ENCODE data around the gene REC8. TPM values are rescaled to one million over a fixed set of nuclear protein-coding genes. Genes with fewer than 3 reads are reported as not detected.

REC8 gene
- total and polyA plus RNA-seq, 10 of the 15 experiments (the other 5 are each of a cell fraction or from before 2014, with no cell fraction given): 4.2 to 76.9 (median 29.1) TPM

DNA sequence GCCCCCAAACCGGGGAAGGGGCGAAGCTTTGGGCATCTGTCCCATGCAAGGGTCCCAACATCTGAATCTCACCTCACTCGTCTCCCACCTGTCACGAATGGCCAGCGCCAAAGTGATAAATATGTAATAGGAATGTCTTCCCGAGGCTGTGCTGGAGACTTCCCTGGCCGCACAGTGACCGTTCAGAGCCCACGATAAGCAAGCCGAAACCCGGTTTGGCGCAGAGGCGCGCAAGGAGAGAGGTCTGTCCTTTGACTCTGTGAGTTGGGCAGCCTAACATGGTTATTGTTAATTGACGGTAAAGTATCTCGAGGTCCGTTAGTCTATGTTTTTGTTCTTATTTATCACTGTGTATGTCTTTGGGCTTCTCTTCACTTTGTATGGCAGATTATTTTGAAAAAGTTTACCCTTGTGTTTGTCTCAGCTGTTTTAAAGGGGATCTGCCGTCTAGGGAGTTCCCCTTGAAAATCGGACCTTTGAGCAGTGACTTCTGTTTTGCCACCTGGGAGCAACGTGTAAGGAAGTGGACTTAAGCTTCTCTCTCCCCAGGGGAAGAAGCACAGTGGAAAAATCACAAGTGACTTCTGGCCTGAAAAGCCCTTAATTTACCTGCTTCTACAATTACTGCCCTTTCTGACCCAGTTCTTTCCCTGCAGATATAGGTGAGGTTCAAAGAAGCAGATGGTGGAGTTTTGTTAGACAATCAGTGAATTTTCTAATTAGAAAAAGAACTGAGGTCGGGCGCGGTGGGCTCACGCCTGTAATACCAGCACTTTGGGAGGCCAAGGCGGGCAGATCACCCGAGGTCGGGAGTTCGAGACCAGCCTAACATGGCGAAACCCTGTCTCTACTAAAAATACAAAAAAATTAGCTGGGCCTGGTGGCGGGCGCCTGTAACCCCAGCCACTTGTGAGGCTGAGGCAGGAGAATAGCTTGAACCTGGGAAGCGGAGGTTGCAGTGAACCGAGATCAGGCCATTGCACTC is 24.5 kb downstream of the REC8 start (continued):
- TF ChIP-seq CHD1 (IDR thresholded peaks at IDR 0.05; ENCODE audit: low read depth, low read length) (peak; percentile 50; the same call in 1 of the 2 replicates), POU2F2 (IDR thresholded peaks at IDR 0.05; ENCODE audit: borderline replicate concordance, low read depth, low read length) (no peak), IKZF2 (IDR thresholded peaks at IDR 0.05) (peak; percentile 25 to 50; a peak in 2 of 4 replicates)

- Histone ChIP-seq H3K27me3 (replicated peaks in 1 of 2; ENCODE audit: control insufficient read depth in 2 of 2, insufficient read depth in 2 of 2, low read length in 1 of 2) (no peaks in the 10 kb centered on the region), H2AFZ (ENCODE audit: control insufficient read depth, low read depth, low read length) (no peak overlapping the region), H3K9me3 (replicated peaks; ENCODE audit: control insufficient read depth, insufficient read depth, low read length) (peaks cover 2% of the 10 kb centered on the region; the same call in 2 of the 3 replicates), H3K4me2 (ENCODE audit: control insufficient read depth, insufficient read depth) (peak overlapping the region; percentile 90), H3K4me3 (peak overlapping the region; percentile 68), H3K27ac (ENCODE audit: control insufficient read depth, insufficient read depth) (peak overlapping the region; percentile 96), H3K4me1 (ENCODE audit: control insufficient read depth, insufficient read depth, low read length) (peaks cover 15% of the 10 kb centered on the region), H4K20me1 (ENCODE audit: control insufficient read depth, insufficient read depth) (no peaks in the 10 kb centered on the region), H3K9ac (ENCODE audit: control insufficient read depth, insufficient read depth, low read length) (peak overlapping the region; percentile 92), H3K36me3 (ENCODE audit: control insufficient read depth in 2 of 2, insufficient read depth in 2 of 2, low read length in 1 of 2) (peaks cover 0 to 4% of the 10 kb centered on the region in 2 experiments; a peak in 2 of 4 replicates), H3K79me2 (ENCODE audit: control insufficient read depth, insufficient read depth, low read length) (peaks cover 48% of the 10 kb centered on the region)
- CTCF ChIA-PET: interaction anchor here (1.8 kb wide), 1 partner anchor 35 kb away, joined by 7 read pairs; the partner anchor contains the start of gene IRF9
- DNase-seq (ENCODE audit: low read depth, low spot score) (no peak), FAIRE-seq (no peak), ATAC-seq (no peak)
- in situ Hi-C loops (cut with MboI): no loop called here
- SMC1A ChIA-PET (ENCODE audit: uncharacterized antibody, unreplicated experiment): interaction anchor here (1.2 to 2.5 kb wide), 3 partner anchors 11 to 101 kb away, joined by 3 to 10 read pairs (median 8); partner anchors contain the start of gene TINF2
- TF ChIP-seq, protein P1, sequence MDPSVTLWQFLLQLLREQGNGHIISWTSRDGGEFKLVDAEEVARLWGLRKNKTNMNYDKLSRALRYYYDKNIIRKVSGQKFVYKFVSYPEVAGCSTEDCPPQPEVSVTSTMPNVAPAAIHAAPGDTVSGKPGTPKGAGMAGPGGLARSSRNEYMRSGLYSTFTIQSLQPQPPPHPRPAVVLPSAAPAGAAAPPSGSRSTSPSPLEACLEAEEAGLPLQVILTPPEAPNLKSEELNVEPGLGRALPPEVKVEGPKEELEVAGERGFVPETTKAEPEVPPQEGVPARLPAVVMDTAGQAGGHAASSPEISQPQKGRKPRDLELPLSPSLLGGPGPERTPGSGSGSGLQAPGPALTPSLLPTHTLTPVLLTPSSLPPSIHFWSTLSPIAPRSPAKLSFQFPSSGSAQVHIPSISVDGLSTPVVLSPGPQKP (IDR thresholded peaks at IDR 0.05; ENCODE audit: low read depth, low read length): no peak
- TF ChIP-seq NR2F1 (conservative IDR thresholded peaks at IDR 0.05): no peak
- no peak for TF ChIP-seq GATAD2B (conservative IDR thresholded peaks at IDR 0.05; ENCODE audit: low read depth)
- TF ChIP-seq EZH2 (IDR thresholded peaks at IDR 0.05; ENCODE audit: borderline replicate concordance, control insufficient read depth, low read depth, low read length): no peak
- TF ChIP-seq, protein P2, sequence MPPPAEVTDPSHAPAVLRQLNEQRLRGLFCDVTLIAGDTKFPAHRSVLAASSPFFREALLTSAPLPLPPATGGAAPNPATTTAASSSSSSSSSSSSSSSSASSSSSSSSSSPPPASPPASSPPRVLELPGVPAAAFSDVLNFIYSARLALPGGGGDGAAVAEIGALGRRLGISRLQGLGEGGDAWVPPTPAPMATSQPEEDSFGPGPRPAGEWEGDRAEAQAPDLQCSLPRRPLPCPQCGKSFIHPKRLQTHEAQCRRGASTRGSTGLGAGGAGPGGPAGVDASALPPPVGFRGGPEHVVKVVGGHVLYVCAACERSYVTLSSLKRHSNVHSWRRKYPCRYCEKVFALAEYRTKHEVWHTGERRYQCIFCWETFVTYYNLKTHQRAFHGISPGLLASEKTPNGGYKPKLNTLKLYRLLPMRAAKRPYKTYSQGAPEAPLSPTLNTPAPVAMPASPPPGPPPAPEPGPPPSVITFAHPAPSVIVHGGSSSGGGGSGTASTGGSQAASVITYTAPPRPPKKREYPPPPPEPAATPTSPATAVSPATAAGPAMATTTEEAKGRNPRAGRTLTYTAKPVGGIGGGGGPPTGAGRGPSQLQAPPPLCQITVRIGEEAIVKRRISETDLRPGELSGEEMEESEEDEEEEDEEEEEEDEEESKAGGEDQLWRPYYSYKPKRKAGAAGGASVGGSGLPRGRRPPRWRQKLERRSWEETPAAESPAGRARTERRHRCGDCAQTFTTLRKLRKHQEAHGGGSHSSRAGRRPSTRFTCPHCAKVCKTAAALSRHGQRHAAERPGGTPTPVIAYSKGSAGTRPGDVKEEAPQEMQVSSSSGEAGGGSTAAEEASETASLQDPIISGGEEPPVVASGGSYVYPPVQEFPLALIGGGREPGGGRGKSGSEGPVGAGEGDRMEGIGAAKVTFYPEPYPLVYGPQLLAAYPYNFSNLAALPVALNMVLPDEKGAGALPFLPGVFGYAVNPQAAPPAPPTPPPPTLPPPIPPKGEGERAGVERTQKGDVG (CRISPR knock-in tag; IDR thresholded peaks at IDR 0.05): no peak
- 0 out of 2 replicates have a peak, but pooled peaks have one; percentile 16 for TF ChIP-seq NBN (IDR thresholded peaks at IDR 0.05)
- BruUV-seq (replicated peaks): no TSS peak
- RAD21 ChIA-PET (ENCODE audit: unreplicated experiment): interaction anchor here (1.4 to 2.4 kb wide), 2 partner anchors 36 to 111 kb away, joined by 3 to 9 read pairs; partner anchors contain the start of genes CIDEB and IRF9
- POLR2A ChIA-PET: interaction anchor here (0.8 to 3.9 kb wide), 9 partner anchors 13 to 82 kb away, joined by 3 to 50 read pairs (median 6); partner anchors contain the start of genes CHMP4A, GMPR2, IRF9 and NEDD8
- WGBS (ENCODE audit: insufficient coverage, insufficient replicate concordance, low lambda C conversion rate, missing lambda C conversion rate): 5% methylated on average over 1 of the region's 2 CpGs
- intact Hi-C loops (cut with micrococcal nuclease; ENCODE audit: unreplicated experiment): no loop called here
Measured at GRCh38 chr14:24197056-24197450, 25.2 kb downstream of the REC8 start.
